Testis (tissue), 2 donors: ENCODE results near the gene ANKRD9.

Source experiments
- POLR2A ChIP-seq: fragments of 450-650 bp; IDR thresholded peaks from one replicate; pipeline ENCODE4 v1.6.1; 2017; ENCODE audit warnings: antibody characterized with exemption, mild to moderate bottlenecking, moderate library complexity
- TF ChIP-seq, protein P1 (sequence below), 3 experiments: fragments of 450-650 bp in 2 of 3; fragments of 200-600 bp in 1 of 3; sonication (generic) in 1 of 3; IDR thresholded peaks; one replicate each; pipeline ENCODE4 v1.5.1; 2016 to 2019; ENCODE audit warnings: antibody characterized with exemption in 3 of 3, mild to moderate bottlenecking in 2 of 3, moderate library complexity in 1 of 3

DNA sequence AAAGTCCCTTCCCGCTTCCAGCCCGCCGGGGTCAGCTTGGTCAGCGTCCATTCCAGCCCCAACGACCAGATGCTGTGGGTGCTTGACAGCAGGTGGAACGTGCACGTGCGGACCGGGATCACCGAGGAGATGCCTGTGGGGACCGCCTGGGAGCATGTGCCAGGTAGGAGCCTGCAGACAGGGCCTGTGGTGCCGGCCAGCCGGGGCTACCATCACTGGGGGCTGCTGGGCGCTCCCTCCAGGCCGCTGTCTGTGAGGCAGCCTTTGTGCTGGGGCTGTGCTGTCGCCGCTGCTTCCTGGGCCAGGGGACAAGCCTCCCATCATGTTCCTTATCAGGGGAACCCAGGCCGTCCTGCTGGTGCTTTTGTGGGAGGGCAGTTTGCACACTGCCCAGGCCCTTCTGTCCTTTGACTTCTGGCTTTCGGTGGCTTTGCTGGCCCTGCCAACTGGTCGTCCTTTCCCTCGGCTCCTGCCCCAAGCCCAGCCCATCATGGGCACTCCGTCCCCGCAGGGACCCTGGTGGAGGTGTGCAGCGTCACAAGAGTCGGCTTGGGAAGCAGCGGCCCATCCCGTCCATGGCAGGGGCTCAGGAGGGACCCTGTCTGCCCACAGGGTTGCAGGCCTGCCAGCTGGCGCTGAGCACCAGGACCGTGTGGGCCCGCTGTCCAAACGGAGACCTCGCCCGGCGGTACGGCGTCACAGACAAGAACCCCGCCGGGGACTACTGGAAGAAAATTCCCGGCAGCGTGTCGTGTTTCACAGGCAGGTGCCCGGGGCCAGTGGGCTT lies 12.4 kb downstream of the ANKRD9 start:
- TF ChIP-seq POLR2A, result no peak
- TF ChIP-seq, protein P1, sequence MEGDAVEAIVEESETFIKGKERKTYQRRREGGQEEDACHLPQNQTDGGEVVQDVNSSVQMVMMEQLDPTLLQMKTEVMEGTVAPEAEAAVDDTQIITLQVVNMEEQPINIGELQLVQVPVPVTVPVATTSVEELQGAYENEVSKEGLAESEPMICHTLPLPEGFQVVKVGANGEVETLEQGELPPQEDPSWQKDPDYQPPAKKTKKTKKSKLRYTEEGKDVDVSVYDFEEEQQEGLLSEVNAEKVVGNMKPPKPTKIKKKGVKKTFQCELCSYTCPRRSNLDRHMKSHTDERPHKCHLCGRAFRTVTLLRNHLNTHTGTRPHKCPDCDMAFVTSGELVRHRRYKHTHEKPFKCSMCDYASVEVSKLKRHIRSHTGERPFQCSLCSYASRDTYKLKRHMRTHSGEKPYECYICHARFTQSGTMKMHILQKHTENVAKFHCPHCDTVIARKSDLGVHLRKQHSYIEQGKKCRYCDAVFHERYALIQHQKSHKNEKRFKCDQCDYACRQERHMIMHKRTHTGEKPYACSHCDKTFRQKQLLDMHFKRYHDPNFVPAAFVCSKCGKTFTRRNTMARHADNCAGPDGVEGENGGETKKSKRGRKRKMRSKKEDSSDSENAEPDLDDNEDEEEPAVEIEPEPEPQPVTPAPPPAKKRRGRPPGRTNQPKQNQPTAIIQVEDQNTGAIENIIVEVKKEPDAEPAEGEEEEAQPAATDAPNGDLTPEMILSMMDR (IDR thresholded peaks at IDR 0.05), result no peak
